ENCODE results near the gene CTTNBP2. TPM values are rescaled to one million over a fixed set of nuclear protein-coding genes. Genes with fewer than 3 reads are reported as not detected.

CTTNBP2 gene
- total RNA-seq, 2 experiments from 2014 or later = not detected

DNA sequence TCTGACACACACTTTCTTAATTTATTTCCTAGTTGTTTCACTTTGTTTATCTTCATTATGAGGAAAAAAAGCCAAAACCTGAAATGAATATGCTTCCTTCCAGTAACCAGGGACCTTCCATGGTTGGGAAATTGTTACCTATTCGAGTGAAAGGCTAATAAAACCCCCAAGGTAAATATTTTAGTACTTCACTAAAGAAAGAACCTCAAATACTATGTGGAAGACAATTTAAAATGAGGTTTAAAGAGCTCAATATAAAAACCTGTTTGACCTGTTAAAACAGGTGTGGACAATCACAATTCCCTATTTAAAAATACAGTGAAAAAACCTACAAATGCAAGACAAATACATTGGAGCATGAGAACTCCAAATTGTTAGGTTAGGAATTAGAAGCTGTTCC lies 200.8 kb downstream of the CTTNBP2 start:
- POLR2A ChIA-PET = no interaction called here
- no peaks in the 10 kb centered on the region for H3K4me1 Mint-ChIP-seq
- H3K9me3 Mint-ChIP-seq = no peaks in the 10 kb centered on the region
- CTCF ChIA-PET = no interaction called here
- no peak overlapping the region for H3K4me3 Mint-ChIP-seq
- no peak for DNase-seq
- no peaks in the 10 kb centered on the region for H3K27me3 Mint-ChIP-seq
- no peak overlapping the region for H3K27ac Mint-ChIP-seq
- H3K36me3 Mint-ChIP-seq (ENCODE audit: low read depth) = no peaks in the 10 kb centered on the region

- no peaks in the 10 kb centered on the region for H3K9me3 Mint-ChIP-seq
- no peak for DNase-seq
- ChIA-PET CTCF (interaction anchor here (0.5 kb wide), 1 partner anchor 1957 kb away, joined by 5 read pairs; no protein-coding TSS in a partner anchor), POLR2A (no interaction called here)
- H3K4me1 Mint-ChIP-seq = no peaks in the 10 kb centered on the region
- H3K4me3 Mint-ChIP-seq = no peak overlapping the region
- no peak overlapping the region for H3K27ac Mint-ChIP-seq
- no peaks in the 10 kb centered on the region for H3K27me3 Mint-ChIP-seq
- no peaks in the 10 kb centered on the region for H3K36me3 Mint-ChIP-seq (ENCODE audit: low read depth)
Measured at GRCh38 chr7:117669818-117670217, 203.4 kb downstream of the CTTNBP2 start.

GRCh38 chr7:117667456-117667855 lies 205.8 kb downstream of the CTTNBP2 start:
- Mint-ChIP-seq H3K4me3 (no peak overlapping the region), H3K36me3 (ENCODE audit: low read depth) (no peaks in the 10 kb centered on the region), H3K27me3 (no peaks in the 10 kb centered on the region), H3K27ac (no peak overlapping the region), H3K4me1 (no peaks in the 10 kb centered on the region), H3K9me3 (no peaks in the 10 kb centered on the region)
- ChIA-PET CTCF (no interaction called here), POLR2A (no interaction called here)
- DNase-seq = no peak

DNA sequence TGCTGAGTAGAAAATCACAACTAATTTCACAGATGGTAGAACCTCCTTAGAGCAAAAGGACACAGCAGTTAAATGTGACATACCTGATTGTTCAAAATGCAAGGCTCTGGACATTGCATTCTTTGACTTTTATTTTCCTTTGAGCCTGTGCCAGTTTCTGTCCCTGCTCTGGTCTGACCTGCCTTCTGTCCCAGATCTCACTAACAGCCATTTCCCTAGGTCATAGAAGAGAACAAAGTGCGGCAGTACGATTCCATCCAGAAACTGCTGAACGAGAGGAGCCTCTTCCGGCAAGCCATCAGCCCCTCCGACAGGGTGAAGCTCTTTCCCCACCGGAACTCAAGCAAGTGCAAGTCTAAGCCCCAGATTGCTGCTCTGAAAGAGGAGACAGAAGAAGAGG lies 206.6 kb downstream of the CTTNBP2 start:
- Mint-ChIP-seq H3K27ac (no peak overlapping the region), H3K9me3 (no peaks in the 10 kb centered on the region), H3K27me3 (no peaks in the 10 kb centered on the region), H3K36me3 (ENCODE audit: low read depth) (no peaks in the 10 kb centered on the region), H3K4me1 (no peaks in the 10 kb centered on the region), H3K4me3 (no peak overlapping the region)
- DNase-seq = no peak
- CTCF ChIA-PET = no interaction called here
- POLR2A ChIA-PET = no interaction called here

- Mint-ChIP-seq H3K4me3 (no peak overlapping the region), H3K27me3 (no peaks in the 10 kb centered on the region), H3K4me1 (no peaks in the 10 kb centered on the region), H3K9me3 (no peaks in the 10 kb centered on the region), H3K27ac (no peak overlapping the region), H3K36me3 (ENCODE audit: low read depth) (no peaks in the 10 kb centered on the region)
- DNase-seq = no peak
- CTCF ChIA-PET = no interaction called here
- POLR2A ChIA-PET = no interaction called here
Measured at GRCh38 chr7:117666031-117666430, 207.2 kb downstream of the CTTNBP2 start.

DNA sequence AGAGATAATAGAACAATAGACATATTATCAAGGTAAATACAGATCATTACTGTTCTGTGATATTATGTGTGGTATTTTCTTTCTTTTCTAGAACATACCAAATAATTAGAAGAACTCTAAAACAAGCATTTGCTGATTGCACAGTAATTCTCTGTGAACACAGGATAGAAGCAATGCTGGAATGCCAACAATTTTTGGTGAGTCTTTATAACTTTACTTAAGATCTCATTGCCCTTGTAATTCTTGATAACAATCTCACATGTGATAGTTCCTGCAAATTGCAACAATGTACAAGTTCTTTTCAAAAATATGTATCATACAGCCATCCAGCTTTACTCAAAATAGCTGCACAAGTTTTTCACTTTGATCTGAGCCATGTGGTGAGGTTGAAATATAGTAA lies 207.9 kb downstream of the CTTNBP2 start:
- Mint-ChIP-seq H3K27ac (no peak overlapping the region), H3K9me3 (no peaks in the 10 kb centered on the region), H3K36me3 (ENCODE audit: low read depth) (no peaks in the 10 kb centered on the region), H3K27me3 (no peaks in the 10 kb centered on the region), H3K4me3 (no peak overlapping the region), H3K4me1 (no peaks in the 10 kb centered on the region)
- no peak for DNase-seq
- ChIA-PET CTCF (no interaction called here), POLR2A (no interaction called here)

- Mint-ChIP-seq H3K4me1 (no peaks in the 10 kb centered on the region), H3K27me3 (no peaks in the 10 kb centered on the region), H3K4me3 (no peak overlapping the region), H3K36me3 (ENCODE audit: low read depth) (no peaks in the 10 kb centered on the region), H3K9me3 (no peaks in the 10 kb centered on the region), H3K27ac (no peak overlapping the region)
- POLR2A ChIA-PET = no interaction called here
- no peak for DNase-seq
- CTCF ChIA-PET = no interaction called here
Measured at GRCh38 chr7:117664047-117664446, 209.2 kb downstream of the CTTNBP2 start.

GRCh38 chr7:117661328-117661727 lies 211.9 kb downstream of the CTTNBP2 start:
- Mint-ChIP-seq H3K27me3 (no peaks in the 10 kb centered on the region), H3K4me1 (no peaks in the 10 kb centered on the region), H3K27ac (no peak overlapping the region), H3K4me3 (no peak overlapping the region), H3K36me3 (ENCODE audit: low read depth) (no peaks in the 10 kb centered on the region), H3K9me3 (no peaks in the 10 kb centered on the region)
- DNase-seq = no peak
- ChIA-PET POLR2A (no interaction called here), CTCF (interaction anchor here (1.4 kb wide), 1 partner anchor 10 kb away, joined by 3 read pairs; no protein-coding TSS in a partner anchor)

Data from activated CD4-positive, alpha-beta T cell treated with anti-CD3 and anti-CD28 coated beads, Interleukin-2, amount 10 ng/mL, durations not matched to agents 7 days and 5 days (primary cell).